ENCODE results near the gene PDZD4.

DNA sequence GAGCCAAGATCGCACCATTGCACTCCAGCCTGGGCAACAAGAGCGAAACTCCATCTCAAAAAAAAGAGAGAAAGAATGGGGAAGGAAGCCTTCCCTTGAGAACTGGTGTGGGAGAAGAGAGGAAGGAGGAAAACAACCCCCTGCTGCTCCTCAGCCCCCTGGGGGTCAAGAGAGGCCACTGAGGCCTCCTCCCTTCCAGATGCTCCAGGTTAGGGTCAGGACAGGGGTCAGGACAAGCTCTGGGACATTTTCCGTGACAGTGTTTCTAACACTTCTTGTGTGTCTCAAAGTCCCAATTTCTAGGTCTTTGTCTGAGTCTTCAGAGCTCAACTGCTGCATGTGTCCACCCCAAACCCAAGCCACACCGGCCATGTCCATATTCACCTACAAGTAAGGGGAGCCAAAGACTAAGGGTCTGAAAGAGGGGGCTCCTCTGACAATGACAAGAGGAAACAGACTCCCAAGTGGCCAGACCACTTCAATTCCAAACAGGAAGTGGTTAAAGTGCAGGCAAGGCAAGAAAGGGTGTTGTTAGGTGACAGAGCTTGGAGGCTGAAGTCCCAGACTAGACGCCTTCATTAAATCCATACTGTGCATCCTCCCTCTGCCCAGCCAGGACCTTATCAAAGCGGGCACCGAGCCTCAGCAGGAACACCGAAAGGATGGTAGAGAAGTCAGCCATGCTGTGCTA lies 47.4 kb upstream of the PDZD4 start:
- TF ChIP-seq EZH2 (optimal IDR thresholded peaks at IDR 0.05; ENCODE audit: low read depth, low read length) (no peak), EZH2phosphoT487 (IDR thresholded peaks at IDR 0.05; ENCODE audit: low read length) (no peak)
- TF ChIP-seq, protein P1, sequence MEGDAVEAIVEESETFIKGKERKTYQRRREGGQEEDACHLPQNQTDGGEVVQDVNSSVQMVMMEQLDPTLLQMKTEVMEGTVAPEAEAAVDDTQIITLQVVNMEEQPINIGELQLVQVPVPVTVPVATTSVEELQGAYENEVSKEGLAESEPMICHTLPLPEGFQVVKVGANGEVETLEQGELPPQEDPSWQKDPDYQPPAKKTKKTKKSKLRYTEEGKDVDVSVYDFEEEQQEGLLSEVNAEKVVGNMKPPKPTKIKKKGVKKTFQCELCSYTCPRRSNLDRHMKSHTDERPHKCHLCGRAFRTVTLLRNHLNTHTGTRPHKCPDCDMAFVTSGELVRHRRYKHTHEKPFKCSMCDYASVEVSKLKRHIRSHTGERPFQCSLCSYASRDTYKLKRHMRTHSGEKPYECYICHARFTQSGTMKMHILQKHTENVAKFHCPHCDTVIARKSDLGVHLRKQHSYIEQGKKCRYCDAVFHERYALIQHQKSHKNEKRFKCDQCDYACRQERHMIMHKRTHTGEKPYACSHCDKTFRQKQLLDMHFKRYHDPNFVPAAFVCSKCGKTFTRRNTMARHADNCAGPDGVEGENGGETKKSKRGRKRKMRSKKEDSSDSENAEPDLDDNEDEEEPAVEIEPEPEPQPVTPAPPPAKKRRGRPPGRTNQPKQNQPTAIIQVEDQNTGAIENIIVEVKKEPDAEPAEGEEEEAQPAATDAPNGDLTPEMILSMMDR (IDR thresholded peaks at IDR 0.05; ENCODE audit: low read length), result no peak
